GM19240 (cell line): Measurements from ENCODE around the gene ALOX5.
A peak's percentile ranks its signal among the peaks of the same experiment; 100 is the strongest.
"Not testable (repeated sequence)": the region's sequence is repeated elsewhere in the genome, so short reads cannot be mapped to it uniquely, and the experiment has no call there.

Source experiments
- DNase-seq: peaks from one replicate; pipeline ENCODE4 v3.0.0; 2011; ENCODE audit warnings: low spot score; ENCODE audit not compliant: insufficient read length

ALOX5 gene

GRCh38 chr10:45373576-45374349 lies at the start of gene ALOX5:
ALOX5 (plus strand) TSS chr10:45374216; CDS start chr10:45374280, 64 bp downstream.
- DNase-seq, result no peak

- DNase-seq, result no peak
These were observed 48.9 kb upstream of the ALOX5 start for GRCh38 chr10:45325116-45325515.

- DNase-seq, result not testable (repeated sequence)
These were observed 47.2 kb upstream of the ALOX5 start for GRCh38 chr10:45326864-45327263.

GRCh38 chr10:45331824-45332223 lies 42.2 kb upstream of the ALOX5 start:
- not testable (repeated sequence) for DNase-seq

GRCh38 chr10:45339894-45340293 lies 34.1 kb upstream of the ALOX5 start:
- DNase-seq, result no peak

GRCh38 chr10:45340420-45340819 lies 33.6 kb upstream of the ALOX5 start:
- DNase-seq, result not testable (repeated sequence)

- DNase-seq, result not testable (repeated sequence)
These were observed 27.2 kb upstream of the ALOX5 start for GRCh38 chr10:45346652-45347335.

- not testable (repeated sequence) for DNase-seq
These were observed 26.6 kb upstream of the ALOX5 start for GRCh38 chr10:45347464-45347863.

- DNase-seq, result not testable (repeated sequence)
These were observed 25.7 kb upstream of the ALOX5 start for GRCh38 chr10:45348196-45348765.

GRCh38 chr10:45353186-45353585 lies 20.8 kb upstream of the ALOX5 start:
- peak; percentile 8 for DNase-seq

GRCh38 chr10:45354261-45354660 lies 19.8 kb upstream of the ALOX5 start:
- no peak for DNase-seq

GRCh38 chr10:45355494-45355893 lies 18.5 kb upstream of the ALOX5 start:
- DNase-seq, result no peak

GRCh38 chr10:45358961-45359360 lies 15.1 kb upstream of the ALOX5 start:
- not testable (repeated sequence) for DNase-seq

GRCh38 chr10:45361983-45362799 lies 11.8 kb upstream of the ALOX5 start:
- not testable (repeated sequence) for DNase-seq

GRCh38 chr10:45367643-45368042 lies 6.4 kb upstream of the ALOX5 start:
- not testable (repeated sequence) for DNase-seq

- no peak for DNase-seq
These were observed 5.8 kb upstream of the ALOX5 start for GRCh38 chr10:45368181-45368580.

- no peak for DNase-seq
These were observed 3.6 kb upstream of the ALOX5 start for GRCh38 chr10:45370202-45370955.

GRCh38 chr10:45371560-45371959 lies 2.5 kb upstream of the ALOX5 start:
- DNase-seq, result no peak

- no peak for DNase-seq
These were observed 1.6 kb upstream of the ALOX5 start for GRCh38 chr10:45372251-45372951.

- no peak for DNase-seq
These were observed 927 bp upstream of the ALOX5 start for GRCh38 chr10:45373003-45373575.
